NCI-H1436 treated with DMSO at 0.1 percent for 48 hours (cell line): ENCODE results near the gene F13A1.

ENCODE experiments used
- DNase-seq: peaks from one replicate; lab custom pipeline; 2025; lab: John Stamatoyannopoulos, UW

The F13A1 gene

DNA sequence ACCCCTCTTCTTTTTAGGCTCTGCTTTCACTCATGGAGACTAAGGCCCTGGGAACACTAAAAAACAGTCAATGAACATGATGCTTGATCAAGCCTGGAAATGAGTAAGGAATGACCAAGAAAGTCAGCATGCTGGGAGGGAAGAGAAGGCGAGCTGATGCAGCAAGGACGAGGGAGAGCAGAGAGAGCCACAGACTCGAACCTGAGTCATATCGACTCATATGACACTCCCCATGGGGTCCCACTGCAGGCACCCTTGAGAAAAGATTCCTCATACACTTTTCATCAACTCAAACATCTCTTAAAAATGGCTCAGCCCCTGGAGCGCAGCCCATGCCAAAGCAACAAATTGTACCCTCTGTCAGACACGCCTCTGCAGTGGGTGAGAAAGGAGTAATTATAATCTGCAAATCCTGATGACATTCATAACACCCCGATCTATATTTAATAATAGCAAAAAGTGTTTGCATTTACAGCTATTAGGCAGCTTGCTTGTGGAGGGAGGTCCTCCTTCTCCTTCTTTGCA lies 127.2 kb downstream of the F13A1 start:
- no peak for DNase-seq

DNA sequence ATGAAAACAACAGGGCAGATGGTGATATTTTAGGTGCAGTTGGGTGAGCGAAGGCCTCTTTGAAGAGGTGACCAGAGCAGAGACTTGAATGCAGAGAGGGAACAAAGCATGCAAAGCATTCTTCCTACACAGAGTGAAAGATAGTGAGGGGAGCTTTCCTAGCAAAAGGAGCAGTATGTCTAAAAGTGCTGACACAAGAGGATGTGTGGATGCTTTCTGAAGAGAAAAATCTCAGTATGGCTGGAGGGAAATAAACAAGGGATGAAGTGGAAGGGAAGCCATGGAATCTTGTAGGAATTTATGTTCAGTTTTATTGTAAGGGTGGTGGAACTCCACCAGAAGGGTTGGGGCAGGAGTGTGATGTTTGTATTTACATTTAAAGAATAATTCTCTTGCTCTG lies 128.6 kb downstream of the F13A1 start:
- DNase-seq: no peak

DNA sequence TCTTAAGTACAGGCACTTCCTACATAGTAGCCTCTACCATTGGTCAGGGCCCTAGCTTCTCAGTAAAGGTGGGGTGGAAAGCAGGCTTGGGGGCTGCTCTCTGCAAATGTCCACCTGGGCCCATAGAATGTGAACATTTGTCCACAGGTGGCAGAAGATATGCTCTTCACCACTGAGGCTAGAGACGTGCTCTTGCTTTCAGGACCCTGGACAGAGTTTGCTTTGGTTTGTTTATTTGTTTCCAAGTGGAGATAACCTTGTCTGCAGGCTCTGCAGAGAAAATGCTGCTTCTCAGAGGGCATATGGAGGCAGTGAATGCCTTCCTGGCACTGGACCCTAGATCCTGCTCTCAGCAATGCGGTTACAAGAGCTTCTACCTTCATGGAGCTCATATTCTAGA lies 129.0 kb downstream of the F13A1 start:
- no peak for DNase-seq

DNA sequence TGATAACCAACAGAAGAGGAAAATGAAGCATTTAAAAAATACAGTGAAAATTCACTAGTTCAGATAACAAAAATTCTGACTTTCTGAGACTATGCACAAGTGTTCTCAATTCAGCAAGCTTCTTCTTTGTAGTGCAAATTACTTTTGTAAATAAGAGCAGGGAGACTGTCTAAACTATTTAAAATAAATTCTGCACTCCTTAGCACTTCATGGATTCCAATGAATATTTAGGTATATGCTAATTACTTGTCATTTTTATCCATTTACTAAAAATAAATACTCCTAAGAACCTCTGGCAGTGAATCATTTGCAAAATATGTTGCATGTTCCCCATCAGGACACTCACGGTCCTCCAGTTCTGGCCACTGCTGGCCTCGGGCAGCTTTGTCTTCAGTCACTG lies 139.8 kb downstream of the F13A1 start:
- DNase-seq: no peak

DNA sequence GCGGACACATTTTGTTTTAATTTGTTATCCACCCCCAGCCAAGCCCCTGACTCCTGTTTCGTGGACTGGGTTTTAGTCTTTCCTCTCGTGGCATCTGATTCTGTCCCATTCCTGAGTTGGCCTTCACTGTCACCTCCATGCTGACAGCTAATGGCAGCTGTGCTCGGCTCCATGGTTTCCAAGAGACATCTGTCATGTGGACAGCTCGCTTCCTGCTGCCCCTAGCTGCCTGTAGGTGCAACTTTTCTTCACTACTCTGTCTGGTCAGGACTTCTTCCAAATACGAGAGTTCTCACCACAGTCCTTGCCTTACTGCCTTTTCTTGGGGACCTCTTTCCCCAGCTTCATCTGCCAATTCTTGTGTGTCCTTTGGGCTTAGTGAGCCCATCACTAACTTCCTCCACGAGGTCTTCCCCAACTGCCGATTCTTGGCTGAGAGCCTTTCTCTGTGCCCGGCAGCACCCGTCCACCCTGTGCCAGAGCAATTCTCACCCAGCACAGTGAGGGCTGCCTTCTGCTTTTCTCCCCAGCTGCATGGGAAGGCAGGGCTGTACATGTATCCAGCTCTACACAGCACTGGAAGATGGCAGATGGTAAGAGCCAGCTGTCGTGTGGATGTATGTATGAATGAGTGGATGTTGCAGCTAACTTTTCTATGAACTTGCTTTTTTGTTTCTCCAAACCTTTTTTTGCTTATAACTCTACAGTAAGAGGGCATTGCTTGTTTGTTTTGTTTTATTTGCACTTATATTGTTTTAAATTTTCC lies 140.4 kb downstream of the F13A1 start:
- no peak for DNase-seq

DNA sequence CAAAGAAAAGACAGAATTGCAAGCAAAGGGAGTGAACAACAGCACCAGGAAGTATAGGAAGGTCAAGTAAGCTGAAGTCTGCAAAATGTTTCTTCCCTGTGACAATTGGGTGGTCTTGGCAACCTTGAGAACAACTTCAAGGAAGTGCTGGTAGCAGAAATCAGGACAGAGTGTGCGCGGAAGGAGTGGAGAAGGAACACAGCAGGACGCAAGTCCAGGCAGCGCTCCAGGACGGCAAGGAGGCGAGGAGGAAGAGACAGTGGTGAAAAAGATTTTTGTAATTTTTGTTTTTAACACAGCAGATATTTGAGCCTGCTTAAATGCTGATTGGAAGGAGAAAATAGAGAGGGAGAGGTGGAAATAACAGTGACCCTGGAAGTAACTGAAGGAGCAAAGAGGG lies 141.7 kb downstream of the F13A1 start:
- no peak for DNase-seq

DNA sequence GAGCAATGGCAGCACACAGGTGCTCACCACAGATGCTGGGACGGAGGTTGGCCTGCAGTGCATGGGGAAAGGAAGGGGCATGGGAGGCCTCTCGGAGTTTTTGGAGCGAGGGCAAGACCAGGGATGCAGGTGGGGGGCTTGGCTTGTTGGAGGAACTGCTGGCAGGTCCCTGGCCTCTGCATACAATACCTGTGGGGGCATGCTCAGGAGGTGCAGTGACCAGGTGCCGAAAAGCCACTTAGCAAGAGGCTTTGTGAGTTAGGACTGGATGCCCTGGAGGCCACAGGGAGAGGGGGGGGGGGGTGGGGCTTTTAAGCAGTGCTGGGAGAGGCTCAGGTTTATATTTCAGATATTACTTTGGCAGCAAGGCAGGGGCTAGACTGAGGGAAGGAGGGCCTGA lies 142.7 kb downstream of the F13A1 start:
- DNase-seq: no peak

DNA sequence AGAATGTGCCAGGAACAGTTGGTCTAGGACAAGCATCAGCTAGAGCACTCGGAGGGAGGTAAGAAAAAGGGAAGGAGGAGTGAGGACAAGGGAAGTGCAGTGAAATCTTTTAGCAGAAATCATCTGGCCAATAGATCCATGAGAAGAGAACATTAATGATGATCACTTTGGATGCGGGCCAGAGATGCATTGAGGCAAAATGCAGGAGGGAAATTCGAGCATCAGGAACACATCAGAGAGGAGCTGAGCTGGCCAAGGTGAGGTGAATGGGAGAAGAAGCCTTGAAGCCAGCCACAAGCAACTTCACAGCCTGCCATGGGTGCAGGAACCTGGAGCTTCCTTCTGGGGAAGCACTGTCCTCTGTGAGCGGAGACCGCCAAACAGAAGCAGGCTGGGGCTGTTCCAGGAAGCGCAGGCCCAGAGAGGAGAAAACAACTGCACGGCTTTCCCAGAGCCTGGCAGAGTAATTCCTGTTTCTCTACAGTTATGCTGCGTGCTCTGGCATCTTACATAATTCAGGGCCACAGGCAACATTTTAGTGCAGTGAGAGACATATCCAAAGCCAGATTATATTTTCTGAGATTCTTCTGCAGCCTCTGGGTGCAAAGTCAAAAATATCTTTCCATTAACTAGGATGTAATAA lies 143.8 kb downstream of the F13A1 start:
- DNase-seq: no peak

DNA sequence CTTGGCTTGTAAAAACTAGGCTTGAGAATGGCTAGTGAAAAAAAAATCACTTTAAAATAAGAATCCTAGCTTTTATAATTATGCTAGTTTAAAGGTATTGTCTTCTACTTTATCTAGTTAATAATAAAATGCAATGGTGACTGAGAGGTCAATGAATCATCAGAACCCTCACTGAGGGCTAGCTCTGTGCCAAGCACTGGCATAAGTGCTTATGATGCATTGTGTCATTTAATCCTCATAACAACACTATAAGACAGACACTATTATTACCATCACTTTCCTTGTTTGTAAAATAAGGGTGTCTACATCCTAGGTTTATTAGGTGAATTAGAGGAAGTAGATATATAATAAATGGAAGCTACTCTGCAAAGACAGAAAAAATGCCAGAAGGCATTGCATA lies 144.3 kb downstream of the F13A1 start:
- no peak for DNase-seq

DNA sequence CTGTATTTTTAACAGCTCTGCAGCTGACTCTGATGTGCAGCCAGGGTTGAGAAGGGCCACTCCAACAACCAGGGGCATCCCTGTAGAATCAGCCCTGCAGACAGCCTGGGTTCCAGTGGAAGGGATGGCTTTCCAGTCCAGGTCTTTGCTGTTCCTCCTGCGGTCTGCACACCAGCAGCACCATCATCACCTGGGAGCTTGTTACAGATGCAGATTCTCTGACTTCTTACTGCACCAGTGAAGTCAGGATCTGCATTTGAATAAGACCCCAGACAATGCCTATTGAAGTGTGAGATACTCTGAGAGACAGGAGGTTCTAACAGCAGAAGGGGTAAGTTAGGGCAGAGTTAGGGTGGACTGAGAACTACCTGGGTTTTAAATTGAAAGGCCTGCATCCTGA lies 151.3 kb downstream of the F13A1 start:
- no peak for DNase-seq

DNA sequence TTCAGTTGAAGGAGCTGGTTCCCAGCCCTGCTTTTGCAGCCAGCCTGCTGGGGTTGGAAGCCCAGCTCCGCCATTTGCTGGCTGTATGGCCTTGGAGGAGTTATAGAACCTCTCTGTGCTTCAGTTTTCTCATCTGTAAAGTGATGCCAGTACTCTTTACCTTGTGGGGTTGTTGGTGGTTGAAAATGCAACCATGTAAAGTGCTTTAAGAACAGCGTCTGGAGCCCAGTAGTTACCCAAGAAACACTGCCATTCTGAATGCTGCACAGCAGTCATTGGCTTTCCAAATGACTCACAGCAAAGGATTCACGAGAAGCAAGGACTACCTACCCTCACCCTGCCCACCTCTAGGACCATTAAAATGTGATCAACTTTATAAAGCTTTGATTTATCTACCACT lies 154.4 kb downstream of the F13A1 start:
- DNase-seq: no peak

DNA sequence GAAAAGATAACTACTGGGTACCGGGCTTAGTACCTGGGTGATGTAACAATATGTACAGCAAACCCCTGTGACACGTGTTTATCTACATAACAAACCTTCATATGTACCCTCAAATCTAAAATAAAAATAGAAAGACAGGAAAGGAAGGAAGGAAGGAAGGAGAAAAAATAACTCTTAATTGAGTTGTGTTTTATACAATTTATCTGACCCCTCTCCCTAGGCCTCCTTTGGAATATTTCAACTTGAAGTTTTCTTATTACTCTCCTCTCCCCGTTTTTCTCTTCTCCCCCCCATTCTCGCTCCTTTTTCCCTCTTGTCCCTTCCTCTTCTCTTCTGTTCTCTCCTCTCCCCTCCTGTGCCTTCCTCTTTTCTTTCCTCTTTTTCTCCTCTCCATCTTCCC lies 156.1 kb downstream of the F13A1 start:
- no peak for DNase-seq

DNA sequence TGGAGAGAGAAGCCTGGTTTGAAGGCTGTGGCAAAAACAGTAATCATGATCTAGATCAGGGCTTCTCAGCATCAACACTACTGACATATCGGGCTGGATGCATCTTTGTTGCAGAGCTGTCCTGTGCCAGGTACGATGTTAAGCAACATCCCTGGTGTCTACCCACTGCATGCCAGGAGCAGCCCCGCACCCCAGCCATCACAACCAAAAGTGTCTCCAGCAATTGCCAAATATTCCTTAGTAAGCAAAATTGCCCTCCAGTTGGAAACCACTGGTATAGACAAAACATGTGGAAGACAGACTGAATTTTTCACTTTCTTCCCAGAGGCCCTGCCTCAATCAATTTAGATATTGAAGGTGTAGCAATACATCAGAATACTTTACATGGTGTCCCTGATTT lies 166.1 kb downstream of the F13A1 start:
- no peak for DNase-seq

DNA sequence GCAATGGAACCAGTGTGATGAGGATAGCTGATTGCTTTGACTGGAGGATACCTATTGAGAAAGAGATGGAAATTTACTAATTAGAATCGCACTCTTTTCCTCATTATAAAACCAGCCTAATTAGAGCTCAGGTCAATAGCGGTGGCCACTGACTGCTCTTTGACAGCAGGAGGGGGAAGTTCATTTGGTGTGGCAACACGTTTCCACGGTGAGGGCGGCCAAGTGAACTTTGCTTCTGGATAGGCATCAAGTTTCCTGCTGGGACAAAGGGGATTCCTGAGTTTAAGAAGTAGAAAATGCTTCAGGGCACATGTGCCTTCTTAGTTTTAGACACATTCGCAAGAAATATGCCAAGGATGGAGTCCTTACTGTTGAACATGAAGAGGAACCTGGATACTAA lies 168.4 kb downstream of the F13A1 start:
- DNase-seq: no peak

DNA sequence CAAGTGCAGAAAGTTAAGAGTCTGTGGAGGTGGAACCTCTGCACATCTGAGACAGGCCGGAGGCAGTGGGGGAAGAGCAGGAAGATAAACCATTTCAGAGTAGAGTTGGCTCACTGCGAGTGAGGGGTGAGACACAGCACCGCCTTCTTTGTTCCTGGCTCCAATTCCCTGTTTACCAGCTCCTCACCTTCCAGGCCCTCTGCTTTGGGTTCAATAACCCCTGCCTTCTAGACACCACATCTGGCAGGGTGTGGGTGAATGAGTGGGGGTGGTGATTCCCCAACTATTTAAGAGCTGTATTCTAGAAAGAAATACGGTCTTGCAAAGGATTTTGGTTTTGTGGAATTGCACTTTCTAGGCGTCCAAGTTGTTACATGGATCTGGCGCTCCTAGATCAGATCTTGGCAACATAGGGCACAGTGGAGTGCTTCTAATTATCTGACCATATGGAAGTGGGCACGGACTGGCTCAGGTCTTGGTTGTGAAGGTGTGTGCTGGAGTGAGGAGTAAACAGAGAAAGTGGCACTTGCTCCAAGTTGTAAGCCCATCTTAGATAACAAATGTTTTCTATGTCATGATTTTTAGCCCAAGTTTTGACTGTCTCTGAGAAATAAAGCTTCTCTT lies 172.2 kb downstream of the F13A1 start:
- no peak for DNase-seq

DNA sequence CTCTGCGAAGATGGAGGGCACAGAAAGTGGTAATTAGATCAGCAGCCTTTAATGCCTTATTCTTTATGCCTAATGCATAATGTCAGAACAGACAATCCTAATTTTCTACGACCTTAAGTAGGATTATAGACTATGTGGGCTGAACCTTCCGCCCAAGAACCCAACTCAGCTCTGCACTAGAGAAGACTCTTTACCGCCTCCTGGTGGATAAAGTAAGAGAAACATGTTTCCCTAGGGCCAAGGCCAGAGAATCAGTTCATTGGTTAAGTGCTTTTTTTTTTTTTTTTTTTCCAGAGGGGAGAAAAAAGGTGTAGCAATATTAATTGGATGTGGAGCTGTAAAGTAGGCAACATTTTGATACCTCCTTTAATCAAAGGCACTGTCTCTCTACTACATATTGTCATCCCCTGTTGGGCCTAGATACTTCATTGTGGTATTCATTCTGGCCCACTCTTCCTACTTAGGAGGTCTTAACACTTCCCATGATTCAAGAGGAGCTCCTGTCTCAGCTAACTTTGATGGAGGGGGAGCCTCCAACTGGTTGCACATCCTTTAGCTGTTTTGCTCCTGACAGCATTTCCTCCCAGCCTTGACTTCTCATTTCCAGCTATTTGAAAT lies 188.9 kb downstream of the F13A1 start:
- no peak for DNase-seq

DNA sequence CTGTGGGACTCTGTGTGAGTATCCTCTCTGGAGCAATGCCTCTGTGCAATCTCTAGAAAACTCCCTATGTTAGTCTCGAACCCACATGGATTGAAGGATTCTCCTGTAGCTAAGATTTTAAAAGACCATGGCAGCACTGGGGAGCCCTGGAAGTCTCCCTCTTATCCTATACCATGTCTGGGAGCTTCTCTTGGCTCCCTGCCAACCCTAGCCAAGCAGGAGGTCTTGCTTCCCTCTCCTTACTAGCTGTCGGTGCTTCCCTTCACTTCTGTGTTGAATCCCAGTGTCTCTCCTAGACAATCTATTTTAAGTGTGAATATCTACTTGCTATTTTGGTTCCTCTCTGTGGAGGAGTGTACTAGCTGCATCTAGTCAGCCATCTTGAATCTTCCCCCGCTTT lies 195.0 kb downstream of the F13A1 start:
- no peak for DNase-seq

DNA sequence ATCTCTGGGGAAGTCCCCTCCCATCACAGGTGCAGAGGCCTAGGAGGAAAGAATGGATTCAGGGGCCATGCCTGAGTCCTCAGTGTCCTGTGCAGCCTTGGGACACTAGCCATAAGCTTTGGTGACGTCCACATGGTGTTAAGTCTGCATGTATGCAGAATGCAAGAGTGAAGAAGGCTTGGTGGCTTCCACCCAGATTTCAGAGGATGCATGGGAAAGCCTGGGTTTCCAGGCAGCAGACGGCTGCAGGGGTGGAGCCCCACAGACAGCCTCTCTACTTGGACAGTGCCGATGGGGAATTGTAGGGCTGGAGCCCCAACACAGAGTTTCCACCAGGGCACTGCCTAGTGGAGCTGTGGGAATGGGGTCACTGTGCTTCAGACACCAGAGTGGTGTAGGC lies 196.7 kb downstream of the F13A1 start:
- DNase-seq: no peak

DNA sequence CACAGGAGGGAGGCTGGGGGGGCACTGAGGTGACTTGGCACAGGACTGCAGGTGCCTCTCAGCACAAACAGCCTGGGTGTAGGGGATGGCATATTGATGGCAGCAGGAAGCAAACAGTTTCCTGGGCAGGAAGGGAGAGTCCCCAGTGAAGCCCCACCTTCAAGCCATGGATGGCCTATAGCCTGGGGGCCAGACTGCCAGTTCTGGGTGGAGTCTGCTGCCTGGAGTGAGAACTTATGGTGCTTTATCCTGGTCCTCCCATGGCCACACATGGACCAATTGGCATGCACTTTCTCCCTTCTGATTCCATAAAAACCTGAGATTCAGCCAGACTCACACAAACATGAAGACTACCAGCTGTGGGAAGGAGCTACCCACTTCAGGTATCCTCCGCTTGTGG lies 198.5 kb downstream of the F13A1 start:
- no peak for DNase-seq

DNA sequence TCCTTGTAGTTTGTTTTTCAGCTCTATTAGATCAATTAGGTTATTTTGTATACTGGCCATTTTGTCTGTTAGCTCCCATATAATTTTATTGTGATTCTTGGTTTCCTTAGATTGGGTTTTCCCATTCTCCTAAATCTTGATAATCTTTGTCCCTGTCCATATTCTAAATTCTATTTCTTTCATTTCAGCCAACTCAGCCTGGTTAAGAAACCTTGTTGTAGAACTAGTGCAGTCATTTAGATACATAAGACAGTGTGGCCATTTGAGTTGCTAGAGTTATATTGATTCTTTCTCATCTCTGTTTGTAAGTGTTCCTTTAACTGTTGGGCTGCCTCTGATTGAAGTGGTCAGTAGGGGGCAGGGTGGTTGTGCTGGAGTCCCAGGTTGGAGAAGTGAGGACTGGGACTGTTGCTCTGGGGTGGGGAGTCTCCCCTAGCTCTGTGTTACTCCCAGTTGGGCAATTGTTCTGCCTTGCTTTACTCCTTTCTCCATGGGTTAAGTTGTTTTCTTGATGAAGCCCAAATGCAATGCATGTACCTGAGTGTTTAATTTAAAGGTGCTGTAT lies 214.9 kb downstream of the F13A1 start:
- no peak for DNase-seq
